SK-N-SH (cell line): ENCODE measurements around the gene SOX11. TPM values are rescaled to one million over a fixed set of nuclear protein-coding genes. Genes with fewer than 3 reads are reported as not detected.

Experiments
- CTCF ChIA-PET: fragments of 300-600, 350-600 bp; formaldehyde crosslinking; extraction: SDS; loops from one replicate; lab custom pipeline; 2021; lab: Yijun Ruan, JAX
- POLR2A ChIA-PET: fragments of 350-600 bp; sonication (Branson Sonifier 250); formaldehyde crosslinking; extraction: SDS; loops from one replicate; lab custom pipeline; 2020; ENCODE audit warnings: antibody characterized with exemption, inconsistent platforms; lab: Yijun Ruan, JAX
- DNase-seq: peaks from one replicate; pipeline ENCODE4 v3.0.0; 2012
- H2AFZ ChIP-seq: fragments of 200-600 bp; sonication (generic); 2 replicates; pipeline ENCODE4 v1.8.1; 2016; ENCODE audit warnings: antibody characterized with exemption, mild to moderate bottlenecking, low read depth
- H3F3A ChIP-seq: fragments of 200-600 bp; sonication (generic); replicated peaks from 2 replicates; pipeline ENCODE3; 2016; ENCODE audit warnings: antibody characterized with exemption, mild to moderate bottlenecking; ENCODE audit not compliant: insufficient read depth
- H3K27ac ChIP-seq, 2 experiments: fragments of 200-500 bp in 1 of 2; fragments of 200-600 bp in 1 of 2; sonication (Bioruptor generic) in 1 of 2; sonication (generic), shearing (Covaris generic) in 1 of 2; 2 replicates each; pipeline versions ENCODE4 v1.5.1 to v1.6.1; 2014 to 2016; ENCODE audit warnings: low read depth in 2 of 2, inconsistent platforms in 1 of 2, low read length in 1 of 2, mild to moderate bottlenecking in 1 of 2, mixed read lengths in 1 of 2
- H3K27me3 ChIP-seq: fragments of 200-600 bp; sonication (generic), shearing (Covaris generic); 2 replicates; pipeline ENCODE4 v1.6.1; 2016; ENCODE audit warnings: mixed run types; ENCODE audit not compliant: insufficient read depth
- H3K36me3 ChIP-seq, 2 experiments: fragments of 200-500 bp in 1 of 2; fragments of 200-600 bp in 1 of 2; sonication (Bioruptor generic) in 1 of 2; sonication (generic) in 1 of 2; replicated peaks in 1 of 2; 2 replicates each; pipeline versions ENCODE3 to v1.5.1; 2014 to 2016; ENCODE audit warnings: low read length in 1 of 2, mild to moderate bottlenecking in 1 of 2; ENCODE audit not compliant: insufficient read depth in 2 of 2, control insufficient read depth in 1 of 2
- H3K4me1 ChIP-seq, 2 experiments: fragments of 200-500 bp in 1 of 2; fragments of 200-600 bp in 1 of 2; sonication (Bioruptor generic) in 1 of 2; sonication (generic), shearing (Covaris generic) in 1 of 2; 2 replicates each; pipeline versions ENCODE4 v1.5.1 to v1.6.1; 2014 to 2016; ENCODE audit warnings: low read depth in 1 of 2, low read length in 1 of 2, mixed run types in 1 of 2; ENCODE audit not compliant: insufficient read depth in 2 of 2, control insufficient read depth in 1 of 2
- H3K4me2 ChIP-seq: fragments of 200-600 bp; sonication (generic), shearing (Covaris generic); 2 replicates; pipeline ENCODE4 v1.6.1; 2017; ENCODE audit warnings: mixed run types
- H3K4me3 ChIP-seq, 2 experiments: fragments of 200-500 bp in 1 of 2; fragments of 200-600 bp in 1 of 2; sonication (Bioruptor generic) in 1 of 2; sonication (generic), shearing (Covaris generic) in 1 of 2; 2 replicates each; pipeline versions ENCODE4 v1.5.1 to v1.8.1; 2014 to 2016; ENCODE audit warnings: low read depth in 2 of 2, inconsistent platforms in 1 of 2, low read length in 1 of 2, mild to moderate bottlenecking in 1 of 2, mixed read lengths in 1 of 2, moderate library complexity in 1 of 2
- H3K79me2 ChIP-seq: fragments of 200-600 bp; sonication (generic); 2 replicates; pipeline ENCODE4 v1.8.1; 2017; ENCODE audit warnings: mild to moderate bottlenecking; ENCODE audit not compliant: insufficient read depth
- H3K9ac ChIP-seq: fragments of 200-600 bp; sonication (generic); 2 replicates; pipeline ENCODE4 v1.6.1; 2017; ENCODE audit warnings: mixed run types
- H3K9me2 ChIP-seq: fragments of 200-600 bp; sonication (generic); 2 replicates; pipeline ENCODE4 v1.6.1; 2017; ENCODE audit warnings: mixed run types
- H3K9me3 ChIP-seq: fragments of 200-600 bp; sonication (generic); 2 replicates; pipeline ENCODE4 v1.6.1; 2017; ENCODE audit warnings: mixed run types, mild to moderate bottlenecking, moderate library complexity
- H4K20me1 ChIP-seq: fragments of 200-600 bp; sonication (generic); 2 replicates; pipeline ENCODE4 v1.6.1; 2017; ENCODE audit warnings: mild to moderate bottlenecking, mixed run types; ENCODE audit not compliant: insufficient read depth
- EZH2phosphoT487 ChIP-seq: fragments of 200-600 bp; sonication (generic); IDR thresholded peaks from 2 replicates; pipeline ENCODE4 v1.6.1; 2017; ENCODE audit warnings: low read depth, mixed run types, mild to moderate bottlenecking, antibody characterized with exemption, moderate library complexity, borderline replicate concordance
- FOSL2 ChIP-seq: IDR thresholded peaks from 2 replicates; pipeline ENCODE4 v1.4.0; 2012; ENCODE audit warnings: low read depth, mild to moderate bottlenecking, moderate library complexity, borderline replicate concordance
- FOXJ3 ChIP-seq: sonication (generic); formaldehyde crosslinking; IDR thresholded peaks from 2 replicates; pipeline ENCODE4 v1.5.1; 2020; ENCODE audit warnings: mild to moderate bottlenecking, missing genetic modification reagents
- GABPA ChIP-seq: IDR thresholded peaks from 2 replicates; pipeline ENCODE4 v1.4.0; 2012; ENCODE audit warnings: low read depth, mild to moderate bottlenecking
- NRF1 ChIP-seq: IDR thresholded peaks from 2 replicates; pipeline ENCODE4 v1.6.1; 2012; ENCODE audit warnings: low read depth, mild to moderate bottlenecking, low read length
- RCOR1 ChIP-seq: fragments of 150-350 bp; IDR thresholded peaks from 2 replicates; pipeline ENCODE4 v1.6.1; 2017; ENCODE audit warnings: antibody characterized with exemption, low read length
- RFX5 ChIP-seq: IDR thresholded peaks from 2 replicates; pipeline ENCODE4 v1.6.1; 2012; ENCODE audit warnings: mild to moderate bottlenecking, improper control_type of control experiment, low read length
- RXRA ChIP-seq: IDR thresholded peaks from 2 replicates; pipeline ENCODE4 v1.4.0; 2012; ENCODE audit warnings: low read depth, mild to moderate bottlenecking, borderline replicate concordance
- TAF1 ChIP-seq: IDR thresholded peaks from 2 replicates; pipeline ENCODE4 v1.6.1; 2012; ENCODE audit warnings: low read depth, mild to moderate bottlenecking, low read length, moderate library complexity, borderline replicate concordance
- TCF12 ChIP-seq: IDR thresholded peaks from 2 replicates; pipeline ENCODE4 v1.4.0; 2012
- WGBS: methylation state at CpG from one replicate; pipeline ENCODE4 v1.1.6; 2017; ENCODE audit warnings: low lambda C conversion rate; 5-methylcytosine and 5-hydroxymethylcytosine counted together
- polyA plus RNA-seq, 3 experiments: library from polyadenylated mRNA; depleted of rRNA; stranded (reverse); fragments of >200 nt; gene quantifications; 2 replicates each; pipeline ENCODE4 v1.2.3, GENCODE V29; 2012
- TF ChIP-seq, protein P1 (sequence below): fragments of 150-350 bp; IDR thresholded peaks from 2 replicates; pipeline ENCODE4 v1.6.1; 2016; ENCODE audit warnings: mild to moderate bottlenecking, low read depth, low read length
- TF ChIP-seq, protein P2 (sequence below): IDR thresholded peaks from 2 replicates; pipeline ENCODE4; 2012
- TF ChIP-seq, protein P3 (sequence below): fragments of 200-600 bp; sonication (generic); IDR thresholded peaks from 2 replicates; pipeline ENCODE4 v1.6.1; 2017; ENCODE audit warnings: antibody characterized with exemption, mild to moderate bottlenecking, moderate library complexity

The SOX11 gene
- polyA plus RNA-seq, 1 of the 3 experiments (the other 2 are of a cell fraction), result 3.4 TPM

DNA sequence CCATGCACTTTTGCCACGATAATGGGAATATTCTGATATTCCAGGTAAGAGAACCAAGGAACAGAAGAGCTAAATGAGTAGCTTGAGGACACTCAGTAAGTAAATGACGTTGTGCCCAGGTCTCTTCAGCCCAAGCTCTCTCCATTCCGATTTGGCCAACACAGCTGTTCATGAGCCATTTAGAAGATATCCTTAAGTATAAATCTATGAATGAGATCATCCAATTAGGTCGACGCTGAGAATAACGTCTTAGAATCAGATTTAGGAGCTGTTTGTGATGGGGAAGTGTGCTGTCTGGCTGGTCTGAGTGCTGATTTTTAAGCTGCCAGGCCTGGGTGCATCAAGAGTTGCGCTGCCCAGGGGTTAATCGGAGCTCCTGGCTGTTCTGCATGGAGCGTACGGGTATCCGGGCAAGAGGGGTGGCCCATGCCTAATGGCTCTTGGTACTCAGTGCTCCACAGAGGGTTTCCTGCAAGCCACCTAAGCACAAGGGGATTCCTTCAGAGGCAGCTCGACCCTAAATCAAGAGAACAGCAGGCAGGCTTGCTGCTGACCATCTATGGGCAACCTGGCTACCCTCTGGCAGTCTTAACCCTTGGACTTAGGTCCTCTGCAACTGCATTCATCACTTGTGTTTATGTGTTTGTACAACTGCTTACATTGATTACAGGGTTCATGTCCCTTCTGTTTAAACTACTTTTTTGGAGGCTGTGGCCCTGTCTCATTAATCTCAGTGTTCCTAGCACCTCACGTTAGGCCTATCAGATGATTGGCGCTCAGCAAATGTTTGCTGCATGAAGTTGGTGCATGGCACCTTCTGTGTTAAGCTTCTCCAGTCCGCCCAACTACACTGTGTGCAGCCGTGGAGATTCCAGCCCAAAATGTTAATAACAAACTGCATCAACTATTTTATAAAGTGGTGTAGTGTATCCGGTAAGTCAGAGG, 31.9 kb downstream of the SOX11 start:
- Histone ChIP-seq H4K20me1 (no peaks in the 10 kb centered on the region), H3K4me3 (no peak overlapping the region), H3K27me3 (no peaks in the 10 kb centered on the region), H2AFZ (no peak overlapping the region), H3K4me2 (no peak overlapping the region), H3K9me2 (no peaks in the 10 kb centered on the region), H3K9ac (no peak overlapping the region), H3F3A (no peaks in the 10 kb centered on the region)
- WGBS, result 52% methylated on average over 17 of the region's 17 CpGs
- ChIA-PET POLR2A (interaction anchor here (0.5 kb wide), 1 partner anchor 624 kb away, joined by 3 read pairs; no protein-coding TSS in a partner anchor), CTCF (interaction anchor here (0.8 to 1.6 kb wide), 2 partner anchors 83 to 194 kb away, joined by 3 to 4 read pairs; no protein-coding TSS in a partner anchor)
- DNase-seq, result no peak
- TF ChIP-seq FOXJ3 (no peak), EZH2phosphoT487 (no peak)
- TF ChIP-seq, protein P1, sequence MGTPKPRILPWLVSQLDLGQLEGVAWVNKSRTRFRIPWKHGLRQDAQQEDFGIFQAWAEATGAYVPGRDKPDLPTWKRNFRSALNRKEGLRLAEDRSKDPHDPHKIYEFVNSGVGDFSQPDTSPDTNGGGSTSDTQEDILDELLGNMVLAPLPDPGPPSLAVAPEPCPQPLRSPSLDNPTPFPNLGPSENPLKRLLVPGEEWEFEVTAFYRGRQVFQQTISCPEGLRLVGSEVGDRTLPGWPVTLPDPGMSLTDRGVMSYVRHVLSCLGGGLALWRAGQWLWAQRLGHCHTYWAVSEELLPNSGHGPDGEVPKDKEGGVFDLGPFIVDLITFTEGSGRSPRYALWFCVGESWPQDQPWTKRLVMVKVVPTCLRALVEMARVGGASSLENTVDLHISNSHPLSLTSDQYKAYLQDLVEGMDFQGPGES, result no peak
- TF ChIP-seq, all 33 proteins: peak for 0
- Histone ChIP-seq H3K4me1 (no peaks in the 10 kb centered on the region), H3K27ac (no peak overlapping the region), H3K9me3 (no peaks in the 10 kb centered on the region), H3K36me3 (no peaks in the 10 kb centered on the region), H3K79me2 (no peaks in the 10 kb centered on the region)

DNA sequence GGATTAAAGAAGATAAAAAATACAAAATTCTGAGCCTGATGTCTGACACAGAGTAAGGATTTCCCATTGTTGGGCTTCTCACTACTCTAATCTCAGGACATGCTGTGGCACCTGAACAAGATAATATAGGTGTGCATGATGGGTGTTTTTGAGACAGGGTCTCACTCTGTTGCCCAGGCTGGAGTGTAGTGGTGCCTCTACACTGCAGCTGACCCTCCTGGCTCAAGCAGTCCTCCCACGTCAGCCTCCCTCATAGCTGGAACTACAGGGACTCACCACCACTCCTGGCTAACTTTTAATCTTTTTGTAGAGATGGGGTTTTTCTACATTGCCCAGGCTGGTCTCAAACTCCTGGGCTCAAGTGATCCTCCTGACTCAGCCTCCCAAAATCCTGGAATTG, 32.9 kb downstream of the SOX11 start:
- no peak for TF ChIP-seq FOSL2
- TF ChIP-seq RCOR1, result no peak
- no peak for TF ChIP-seq NRF1
- TF ChIP-seq TCF12, result no peak
- TF ChIP-seq, protein P2, sequence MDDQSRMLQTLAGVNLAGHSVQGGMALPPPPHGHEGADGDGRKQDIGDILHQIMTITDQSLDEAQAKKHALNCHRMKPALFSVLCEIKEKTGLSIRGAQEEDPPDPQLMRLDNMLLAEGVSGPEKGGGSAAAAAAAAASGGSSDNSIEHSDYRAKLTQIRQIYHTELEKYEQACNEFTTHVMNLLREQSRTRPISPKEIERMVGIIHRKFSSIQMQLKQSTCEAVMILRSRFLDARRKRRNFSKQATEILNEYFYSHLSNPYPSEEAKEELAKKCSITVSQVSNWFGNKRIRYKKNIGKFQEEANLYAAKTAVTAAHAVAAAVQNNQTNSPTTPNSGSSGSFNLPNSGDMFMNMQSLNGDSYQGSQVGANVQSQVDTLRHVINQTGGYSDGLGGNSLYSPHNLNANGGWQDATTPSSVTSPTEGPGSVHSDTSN, result no peak
- TF ChIP-seq, protein P3, sequence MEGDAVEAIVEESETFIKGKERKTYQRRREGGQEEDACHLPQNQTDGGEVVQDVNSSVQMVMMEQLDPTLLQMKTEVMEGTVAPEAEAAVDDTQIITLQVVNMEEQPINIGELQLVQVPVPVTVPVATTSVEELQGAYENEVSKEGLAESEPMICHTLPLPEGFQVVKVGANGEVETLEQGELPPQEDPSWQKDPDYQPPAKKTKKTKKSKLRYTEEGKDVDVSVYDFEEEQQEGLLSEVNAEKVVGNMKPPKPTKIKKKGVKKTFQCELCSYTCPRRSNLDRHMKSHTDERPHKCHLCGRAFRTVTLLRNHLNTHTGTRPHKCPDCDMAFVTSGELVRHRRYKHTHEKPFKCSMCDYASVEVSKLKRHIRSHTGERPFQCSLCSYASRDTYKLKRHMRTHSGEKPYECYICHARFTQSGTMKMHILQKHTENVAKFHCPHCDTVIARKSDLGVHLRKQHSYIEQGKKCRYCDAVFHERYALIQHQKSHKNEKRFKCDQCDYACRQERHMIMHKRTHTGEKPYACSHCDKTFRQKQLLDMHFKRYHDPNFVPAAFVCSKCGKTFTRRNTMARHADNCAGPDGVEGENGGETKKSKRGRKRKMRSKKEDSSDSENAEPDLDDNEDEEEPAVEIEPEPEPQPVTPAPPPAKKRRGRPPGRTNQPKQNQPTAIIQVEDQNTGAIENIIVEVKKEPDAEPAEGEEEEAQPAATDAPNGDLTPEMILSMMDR, result no peak
- no peak for TF ChIP-seq RXRA
- TF ChIP-seq GABPA, result no peak
- no peak for TF ChIP-seq TAF1
- no peak for TF ChIP-seq RFX5
- Histone ChIP-seq H4K20me1 (no peaks in the 10 kb centered on the region), H3K36me3 (no peaks in the 10 kb centered on the region), H3K4me2 (no peak overlapping the region), H3F3A (no peaks in the 10 kb centered on the region), H3K79me2 (no peaks in the 10 kb centered on the region), H3K27ac (no peak overlapping the region), H3K9ac (no peak overlapping the region), H3K4me1 (no peaks in the 10 kb centered on the region), H3K4me3 (no peak overlapping the region), H3K27me3 (no peaks in the 10 kb centered on the region), H3K9me2 (no peaks in the 10 kb centered on the region), H2AFZ (no peak overlapping the region), H3K9me3 (no peaks in the 10 kb centered on the region)
- no peak for DNase-seq
- ChIA-PET POLR2A (no interaction called here), CTCF (interaction anchor here (1.6 kb wide), 1 partner anchor 82 kb away, joined by 4 read pairs; no protein-coding TSS in a partner anchor)
- 45% methylated on average over 1 of the region's 1 CpG for WGBS
